Measurements from ENCODE around the gene JUNB. TPM values are rescaled to one million over a fixed set of nuclear protein-coding genes. Genes with fewer than 3 reads are reported as not detected.
A peak's percentile ranks its signal among the peaks of the same experiment; 100 is the strongest.

JUNB gene
- total and polyA plus RNA-seq, 7 donors: 91.6 to 1,252 (median 249) TPM

DNA sequence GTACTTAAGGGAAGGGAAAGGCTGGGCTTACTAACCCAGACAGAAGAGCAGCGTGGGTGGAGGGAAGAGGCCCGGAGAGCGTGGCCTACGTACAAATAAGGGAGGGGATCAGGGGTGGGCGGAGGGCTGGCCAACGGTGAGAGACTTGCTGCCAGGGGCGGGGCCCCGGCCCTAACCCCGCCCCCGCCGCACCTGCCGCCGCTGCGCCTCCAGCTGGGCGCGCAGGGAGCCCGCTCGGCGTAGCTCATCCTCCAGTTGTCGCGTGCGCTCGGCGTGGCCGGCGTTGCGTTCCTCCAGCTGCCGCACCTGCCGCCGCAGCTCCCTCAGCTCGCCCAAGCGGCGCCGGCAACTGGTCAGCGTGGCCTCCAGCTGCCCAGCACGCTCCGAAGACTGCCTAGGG lies 21.6 kb upstream of the JUNB start:
- Histone ChIP-seq H3K27ac (no peak overlapping the region), H3K27me3 (no peaks in the 10 kb centered on the region), H3K36me3 (peaks cover 0 to 14% (median under 1%) of the 10 kb centered on the region in 4 donors), H3K4me1 (peaks cover 0 to 19% (median 1%) of the 10 kb centered on the region in 4 donors), H3K4me3 (no peak overlapping the region), H3K9me3 (no peaks in the 10 kb centered on the region)
- no peak for TF ChIP-seq POLR2AphosphoS5 (IDR thresholded peaks at IDR 0.05)
- no peak for DNase-seq
- 30 to 52% methylated on average over 37 of the region's 37 CpGs for WGBS, 2 donors
- intact Hi-C loops (cut with DNase I): loop anchor here (5.0 kb wide), 1 partner anchor 33 kb away; the partner anchor contains the start of genes PRDX2 and THSD8

DNA sequence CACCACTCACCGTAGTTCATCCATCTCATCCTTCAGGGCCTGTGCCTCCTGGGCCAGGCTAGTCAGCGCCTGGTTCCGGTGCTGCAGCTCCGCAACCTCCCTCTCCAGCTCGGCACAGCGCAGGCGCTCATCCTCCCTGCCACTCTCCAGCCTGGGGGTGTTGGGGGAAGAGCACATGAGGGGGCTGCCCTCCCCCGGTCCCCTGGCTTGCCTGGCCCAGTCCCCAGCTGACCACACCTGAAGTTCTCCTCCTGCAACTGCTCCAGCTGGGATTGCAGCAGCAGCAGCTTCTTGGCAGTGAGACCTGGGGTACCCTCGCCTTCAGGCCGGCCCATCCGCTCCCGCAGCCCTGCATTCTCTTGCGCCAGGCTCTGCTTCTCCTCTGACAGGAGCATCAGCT lies 20.4 kb upstream of the JUNB start:
- 97% methylated on average over 13 of the region's 13 CpGs for WGBS, 2 donors

DNA sequence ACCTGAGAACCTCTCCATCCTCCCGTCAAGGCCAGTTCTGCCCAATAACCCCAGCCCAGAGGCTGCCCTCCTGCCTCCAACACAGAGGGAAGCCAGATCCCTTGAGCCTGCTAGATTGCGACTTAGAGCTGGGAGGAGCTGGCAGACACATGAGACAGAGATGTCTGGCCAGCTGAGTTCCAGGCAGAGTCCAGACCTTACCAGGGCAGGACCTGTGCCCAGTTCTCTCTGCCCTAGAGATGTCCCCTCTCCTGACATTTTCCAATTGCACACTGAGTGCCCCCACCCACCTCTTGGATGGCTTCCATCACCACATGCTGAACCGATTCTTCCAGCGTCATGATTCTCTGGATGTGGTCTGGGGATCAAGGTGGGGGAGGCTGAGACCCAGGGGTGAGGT lies 19.0 kb upstream of the JUNB start:
- DNase-seq: no peak
- Histone ChIP-seq H3K27ac (no peak overlapping the region), H3K27me3 (no peaks in the 10 kb centered on the region), H3K36me3 (peaks cover 0 to 9% (median 0%) of the 10 kb centered on the region in 4 donors), H3K9me3 (no peaks in the 10 kb centered on the region), H3K4me3 (no peak overlapping the region), H3K4me1 (peaks cover 0 to 17% (median 12%) of the 10 kb centered on the region in 4 donors)
- intact Hi-C loops (cut with DNase I): no loop called here
- no peak for TF ChIP-seq POLR2A (IDR thresholded peaks at IDR 0.05)
- no peak for TF ChIP-seq POLR2AphosphoS5 (IDR thresholded peaks at IDR 0.05)
- TF ChIP-seq, protein P1, sequence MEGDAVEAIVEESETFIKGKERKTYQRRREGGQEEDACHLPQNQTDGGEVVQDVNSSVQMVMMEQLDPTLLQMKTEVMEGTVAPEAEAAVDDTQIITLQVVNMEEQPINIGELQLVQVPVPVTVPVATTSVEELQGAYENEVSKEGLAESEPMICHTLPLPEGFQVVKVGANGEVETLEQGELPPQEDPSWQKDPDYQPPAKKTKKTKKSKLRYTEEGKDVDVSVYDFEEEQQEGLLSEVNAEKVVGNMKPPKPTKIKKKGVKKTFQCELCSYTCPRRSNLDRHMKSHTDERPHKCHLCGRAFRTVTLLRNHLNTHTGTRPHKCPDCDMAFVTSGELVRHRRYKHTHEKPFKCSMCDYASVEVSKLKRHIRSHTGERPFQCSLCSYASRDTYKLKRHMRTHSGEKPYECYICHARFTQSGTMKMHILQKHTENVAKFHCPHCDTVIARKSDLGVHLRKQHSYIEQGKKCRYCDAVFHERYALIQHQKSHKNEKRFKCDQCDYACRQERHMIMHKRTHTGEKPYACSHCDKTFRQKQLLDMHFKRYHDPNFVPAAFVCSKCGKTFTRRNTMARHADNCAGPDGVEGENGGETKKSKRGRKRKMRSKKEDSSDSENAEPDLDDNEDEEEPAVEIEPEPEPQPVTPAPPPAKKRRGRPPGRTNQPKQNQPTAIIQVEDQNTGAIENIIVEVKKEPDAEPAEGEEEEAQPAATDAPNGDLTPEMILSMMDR (IDR thresholded peaks at IDR 0.05): no peak
- no peak for TF ChIP-seq EP300 (IDR thresholded peaks at IDR 0.05)
- 85 to 88% methylated on average over 4 of the region's 4 CpGs for WGBS, 2 donors

More for the DNA sequence above, 20.4 kb upstream of the JUNB start:
- intact Hi-C loops (cut with DNase I): no loop called here
- H3K27me3 ChIP-seq: no peaks in the 10 kb centered on the region
- H3K36me3 ChIP-seq: peaks cover 0 to 9% (median 0%) of the 10 kb centered on the region in 4 donors
- peaks cover 0 to 21% (median 7%) of the 10 kb centered on the region in 4 donors for H3K4me1 ChIP-seq
- no peak for DNase-seq
- no peak overlapping the region for H3K4me3 ChIP-seq
- TF ChIP-seq POLR2A (IDR thresholded peaks at IDR 0.05) (no peak), POLR2AphosphoS5 (IDR thresholded peaks at IDR 0.05) (no peak)
- no peak overlapping the region for H3K27ac ChIP-seq
- no peaks in the 10 kb centered on the region for H3K9me3 ChIP-seq

DNA sequence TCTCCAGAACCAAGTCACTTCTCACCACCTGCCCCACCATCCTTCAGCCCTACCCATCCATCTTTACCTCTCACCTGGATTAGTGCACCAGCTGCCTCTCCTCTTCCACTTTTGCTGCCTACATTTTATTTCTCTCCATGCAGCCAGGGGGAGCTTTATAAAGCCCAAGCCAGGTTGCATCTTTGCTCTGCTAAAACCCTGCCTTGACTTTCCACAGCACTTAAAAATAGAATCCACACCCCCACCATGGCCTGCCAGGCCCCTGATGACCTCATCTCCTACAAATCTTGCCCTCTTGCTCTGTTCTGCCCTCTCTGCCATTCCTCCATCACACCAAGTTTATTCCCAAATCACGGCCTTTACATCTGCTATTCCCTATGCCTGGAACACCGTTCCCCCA lies 17.7 kb upstream of the JUNB start:
- TF ChIP-seq POLR2A (IDR thresholded peaks at IDR 0.05) (no peak), EP300 (IDR thresholded peaks at IDR 0.05) (no peak), POLR2AphosphoS5 (IDR thresholded peaks at IDR 0.05) (no peak)
- TF ChIP-seq, protein P1 (IDR thresholded peaks at IDR 0.05): no peak
- H3K27ac ChIP-seq: peak overlapping the region in 1 of 4 donors; percentile 97
- 85 to 93% methylated on average over 2 of the region's 2 CpGs for WGBS, 2 donors
- intact Hi-C loops (cut with DNase I): no loop called here
- no peaks in the 10 kb centered on the region for H3K9me3 ChIP-seq
- H3K4me3 ChIP-seq: no peak overlapping the region
- peaks cover 0 to 28% (median 18%) of the 10 kb centered on the region in 4 donors for H3K4me1 ChIP-seq
- no peaks in the 10 kb centered on the region for H3K27me3 ChIP-seq
- no peaks in the 10 kb centered on the region for H3K36me3 ChIP-seq
- no peak for DNase-seq

DNA sequence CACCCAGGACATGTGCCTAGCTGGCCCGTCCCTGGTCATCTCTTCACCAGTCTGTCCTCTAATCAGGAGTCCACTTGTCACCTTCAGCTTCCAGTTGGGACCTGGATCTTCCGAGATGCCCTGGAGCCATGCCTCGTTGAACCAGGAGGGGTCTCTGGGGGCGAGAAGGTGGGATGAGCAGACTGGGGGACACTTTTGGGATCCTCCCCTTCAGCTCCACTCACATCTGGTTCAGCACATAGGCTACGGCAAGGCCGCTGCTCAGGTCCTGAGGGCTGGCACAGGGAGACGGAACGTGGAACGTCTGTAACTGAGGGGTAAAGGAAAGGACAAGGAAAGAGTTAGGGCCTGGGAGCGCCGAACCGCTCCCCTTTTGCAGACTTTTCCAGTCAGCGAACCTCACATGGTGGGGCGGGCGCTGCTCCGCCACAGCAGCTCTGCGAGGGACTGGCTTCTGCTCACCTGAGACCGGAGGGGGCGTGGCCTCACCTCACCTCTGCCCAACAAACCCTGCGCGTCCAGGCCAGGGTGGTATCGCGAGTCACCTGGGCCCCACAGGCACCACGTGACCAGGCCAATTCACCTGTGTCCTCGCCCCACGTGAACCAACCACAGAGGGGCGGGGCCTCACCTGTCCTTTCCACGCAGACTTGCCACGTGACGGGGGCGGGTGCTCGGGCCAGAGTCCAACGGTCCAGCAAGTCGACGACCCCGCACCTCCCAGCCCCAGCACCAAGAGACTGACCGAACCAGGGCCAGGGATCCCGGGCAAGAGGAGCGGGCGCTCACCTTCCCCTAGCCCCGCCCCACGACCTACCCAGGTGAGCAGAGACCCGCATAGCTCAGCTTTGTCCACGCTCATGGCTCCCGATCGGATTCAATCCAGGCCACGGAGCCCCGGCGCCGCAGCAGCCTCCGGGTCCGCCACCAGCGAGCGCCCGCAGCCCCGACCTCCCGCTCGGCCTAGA lies 16.4 kb upstream of the JUNB start, which contains the start of gene HOOK2:
HOOK2 (minus strand) TSS at position 965 of the 968 bp plus-strand sequence; CDS start at position 862, 103 bp downstream.
- peak; percentile 86 for DNase-seq
- WGBS, 2 donors: 8 to 19% methylated on average over 58 of the region's 58 CpGs
- no peaks in the 10 kb centered on the region for H3K36me3 ChIP-seq
- peak within 1 kb of the TSS; percentile 89 to 97 (median 94) for H3K27ac ChIP-seq
- intact Hi-C loops (cut with DNase I): no loop called here
- TF ChIP-seq POLR2A (IDR thresholded peaks at IDR 0.05) (no peak), POLR2AphosphoS5 (IDR thresholded peaks at IDR 0.05) (no peak), EP300 (IDR thresholded peaks at IDR 0.05) (no peak)
- TF ChIP-seq, protein P1 (IDR thresholded peaks at IDR 0.05): no peak
- H3K4me3 ChIP-seq: peak within 1 kb of the TSS; percentile 41 to 68 (median 61)
- H3K9me3 ChIP-seq: no peaks in the 10 kb centered on the region
- H3K4me1 ChIP-seq: peaks cover 0 to 42% (median 30%) of the 10 kb centered on the region in 4 donors
- H3K27me3 ChIP-seq: no peaks in the 10 kb centered on the region

All from sigmoid colon (tissue), 7 donors.